CD14-positive monocyte (primary cell): ENCODE data around the gene CD44. TPM values are rescaled to one million over a fixed set of nuclear protein-coding genes. Genes with fewer than 3 reads are reported as not detected.

Experiments
- DNase-seq, 3 donors: peaks; one replicate each; pipeline ENCODE4 v3.0.0-alpha.2; 2011 to 2022
- H2AFZ ChIP-seq: 2 replicates; pipeline ENCODE4 v1.6.0; 2012; ENCODE audit warnings: mild to moderate bottlenecking, low read depth, low read length, inconsistent platforms; ENCODE audit not compliant: insufficient read depth, poor library complexity, severe bottlenecking
- H3K27ac ChIP-seq, 2 donors: 1 replicate in 1 of 2; 2 replicates in 1 of 2; pipeline ENCODE4 v1.5.1; 2012 to 2013; ENCODE audit warnings: low read length in 2 of 2, control low read depth in 1 of 2, inconsistent platforms in 1 of 2, low read depth in 1 of 2, mild to moderate bottlenecking in 1 of 2
- H3K27me3 ChIP-seq, 2 donors: one replicate each; pipeline versions ENCODE4 v1.6.0 to v1.6.1; 2011 to 2013; ENCODE audit warnings: low read length in 2 of 2; ENCODE audit not compliant: control insufficient read depth in 2 of 2, insufficient read depth in 2 of 2
- H3K36me3 ChIP-seq, 2 donors: replicated peaks in 1 of 2; 1 replicate in 1 of 2; 2 replicates in 1 of 2; pipeline versions ENCODE4 v1.5.1 to v1.6.1; 2012 to 2013; ENCODE audit warnings: low read length in 2 of 2, control low read depth in 1 of 2, inconsistent platforms in 1 of 2, mild to moderate bottlenecking in 1 of 2; ENCODE audit not compliant: insufficient read depth in 2 of 2, control insufficient read depth in 1 of 2
- H3K4me1 ChIP-seq, 2 donors: 1 replicate in 1 of 2; 2 replicates in 1 of 2; pipeline versions ENCODE4 v1.5.1 to v1.6.1; 2012 to 2013; ENCODE audit warnings: low read length in 2 of 2, control low read depth in 1 of 2, inconsistent platforms in 1 of 2, mild to moderate bottlenecking in 1 of 2, moderate library complexity in 1 of 2; ENCODE audit not compliant: insufficient read depth in 2 of 2, control insufficient read depth in 1 of 2
- H3K4me2 ChIP-seq: replicated peaks from 2 replicates; pipeline ENCODE3; 2012; ENCODE audit warnings: low read length, moderate library complexity, mild to moderate bottlenecking; ENCODE audit not compliant: poor library complexity, severe bottlenecking; ENCODE audit errors: extremely low read depth
- H3K4me3 ChIP-seq, 3 experiments: fragments of 200-600 bp in 1 of 3; sonication (generic) in 1 of 3; replicated peaks in 1 of 3; 1 replicate in 2 of 3; 2 replicates in 1 of 3; pipeline ENCODE4 v1.5.1; 2011 to 2013; ENCODE audit warnings: low read length in 3 of 3, mild to moderate bottlenecking in 3 of 3, control low read depth in 2 of 3, low read depth in 2 of 3, inconsistent platforms in 1 of 3, moderate library complexity in 1 of 3
- H3K79me2 ChIP-seq: 2 replicates; pipeline ENCODE4 v1.6.0; 2012; ENCODE audit warnings: mild to moderate bottlenecking, control low read depth, inconsistent platforms, low read length, moderate library complexity; ENCODE audit not compliant: insufficient read depth
- H3K9ac ChIP-seq: 2 replicates; pipeline ENCODE4 v1.6.0; 2017; ENCODE audit warnings: low read length, mild to moderate bottlenecking; ENCODE audit not compliant: insufficient read depth, poor library complexity, severe bottlenecking
- H3K9me3 ChIP-seq, 2 donors: replicated peaks in 1 of 2; 1 replicate in 1 of 2; 2 replicates in 1 of 2; pipeline versions ENCODE4 v1.5.1 to v1.6.1; 2012 to 2013; ENCODE audit warnings: low read length in 2 of 2, control low read depth in 1 of 2; ENCODE audit not compliant: control insufficient read depth in 1 of 2, insufficient read depth in 1 of 2
- H4K20me1 ChIP-seq: 2 replicates; pipeline ENCODE4 v1.6.0; 2012; ENCODE audit warnings: mild to moderate bottlenecking, low read length, control low read depth, moderate library complexity; ENCODE audit not compliant: insufficient read depth
- H3K27ac Mint-ChIP-seq, 7 donors: one replicate each; pipeline ENCODE4 v1.8.0; 2020; ENCODE audit warnings: mild to moderate bottlenecking in 7 of 7, mixed read lengths in 7 of 7, moderate library complexity in 6 of 7, inconsistent platforms in 2 of 7
- H3K27me3 Mint-ChIP-seq, 3 donors: one replicate each; pipeline ENCODE4 v1.8.0; 2021 to 2022; ENCODE audit warnings: low read depth in 3 of 3, mild to moderate bottlenecking in 3 of 3, mixed read lengths in 3 of 3, moderate library complexity in 3 of 3, inconsistent platforms in 1 of 3
- H3K36me3 Mint-ChIP-seq, 2 donors: one replicate each; pipeline ENCODE4 v1.8.0; 2020; ENCODE audit warnings: mixed read lengths in 2 of 2, inconsistent platforms in 1 of 2, mild to moderate bottlenecking in 1 of 2
- H3K4me1 Mint-ChIP-seq: one replicate; pipeline ENCODE4 v1.8.0; 2020; ENCODE audit warnings: mild to moderate bottlenecking, mixed read lengths
- H3K4me3 Mint-ChIP-seq, 2 donors: one replicate each; pipeline ENCODE4 v1.8.0; 2020; ENCODE audit warnings: mild to moderate bottlenecking in 2 of 2, mixed read lengths in 2 of 2, moderate library complexity in 1 of 2
- H3K9me3 Mint-ChIP-seq, 7 donors: one replicate each; pipeline ENCODE4 v1.8.0; 2020 to 2022; ENCODE audit warnings: mixed read lengths in 7 of 7, mild to moderate bottlenecking in 6 of 7, moderate library complexity in 6 of 7, inconsistent platforms in 2 of 7
- WGBS: methylation state at CpG from one replicate; pipeline ENCODE4 v1.1.5; 2013; ENCODE audit warnings: missing lambda C conversion rate; ENCODE audit not compliant: insufficient coverage; 5-methylcytosine and 5-hydroxymethylcytosine counted together
- intact Hi-C, 2 donors: fragments of 100-400 bp; cut with micrococcal nuclease; formaldehyde crosslinking; loops; one replicate each; pipeline versions ENCODE4 v1.15.0 to v1.15.1; 2023
- polyA plus RNA-seq, 3 donors: library from polyadenylated mRNA; depleted of rRNA in 1 of 3; unstranded in 2 of 3; stranded (reverse) in 1 of 3; fragments of 300-500 nt in 2 of 3; fragments of >200 nt in 1 of 3; fragmentation: Illumina TruSeq in 2 of 3; gene quantifications; 1 replicate in 2 of 3; 2 replicates in 1 of 3; pipeline ENCODE4 v1.2.3, GENCODE V29; 2012 to 2021
- TF ChIP-seq, protein P1 (sequence below): fragments of 200-600 bp; IDR thresholded peaks from one replicate; pipeline ENCODE4 v1.8.0; 2022; ENCODE audit warnings: antibody characterized with exemption, mild to moderate bottlenecking

The CD44 gene
- polyA plus RNA-seq, 3 donors: 415 to 866 (median 531) TPM

DNA sequence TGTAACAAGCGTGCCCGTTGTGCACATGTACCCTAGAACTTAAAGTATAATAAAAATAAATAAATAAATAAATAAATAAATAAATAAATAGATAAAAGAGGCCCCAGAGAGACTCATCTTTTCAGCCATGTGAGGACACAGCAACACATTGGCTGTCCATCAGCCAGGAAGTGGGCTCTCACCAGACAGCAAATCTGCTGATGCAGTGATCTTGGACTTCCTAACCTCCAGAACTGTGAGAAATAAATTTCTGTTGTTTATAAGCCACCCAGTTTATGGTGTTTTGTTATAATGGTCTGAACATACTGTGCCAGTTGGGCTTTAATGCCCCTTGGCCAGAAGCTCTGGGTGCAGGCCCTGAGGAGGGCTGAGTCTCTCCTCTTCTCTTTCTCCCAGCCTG lies 42.2 kb upstream of the CD44 start:
- H3K4me1 Mint-ChIP-seq: peaks cover 14% of the 10 kb centered on the region
- no peaks in the 10 kb centered on the region for H3K27me3 Mint-ChIP-seq

DNA sequence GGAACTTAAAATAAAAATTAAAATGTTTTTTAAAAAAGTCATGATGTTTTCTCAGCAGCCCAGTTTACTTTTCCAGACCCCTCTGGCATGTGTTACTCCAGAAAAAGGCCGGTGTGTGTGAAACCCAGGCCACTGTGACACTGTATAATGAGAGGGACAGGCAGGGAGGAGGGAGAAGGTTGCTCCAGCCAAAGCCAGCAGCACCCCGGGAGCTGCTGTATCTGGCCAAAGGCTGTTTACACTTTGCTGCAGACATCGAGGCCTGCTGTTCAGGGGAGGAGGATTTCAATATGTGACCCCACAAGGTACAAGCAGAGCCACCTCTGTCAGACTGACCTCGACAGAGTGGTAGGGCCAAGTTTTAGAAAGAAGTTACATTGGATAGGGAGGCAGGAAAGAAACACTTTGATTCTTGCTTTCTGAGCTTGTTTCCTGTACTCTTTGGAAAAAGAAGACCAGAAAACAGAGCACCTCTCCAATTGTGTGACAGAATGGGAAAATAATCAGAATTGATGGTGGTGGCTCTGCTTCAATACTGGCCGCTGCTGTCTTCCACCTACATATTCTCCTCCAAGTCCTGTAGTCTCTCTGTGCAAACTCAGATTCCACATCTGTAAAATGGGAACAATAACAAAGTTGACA lies 41.0 kb upstream of the CD44 start:
- Histone ChIP-seq H3K27ac (no peak overlapping the region), H4K20me1 (no peaks in the 10 kb centered on the region), H3K79me2 (no peaks in the 10 kb centered on the region), H3K27me3 (no peaks in the 10 kb centered on the region), H3K9ac (no peak overlapping the region), H2AFZ (no peak overlapping the region), H3K4me1 (peaks cover 0 to 6% of the 10 kb centered on the region in 2 donors), H3K36me3 (no peaks in the 10 kb centered on the region), H3K4me2 (no peak overlapping the region), H3K4me3 (no peak overlapping the region), H3K9me3 (no peaks in the 10 kb centered on the region)
- Mint-ChIP-seq H3K27me3 (no peaks in the 10 kb centered on the region), H3K27ac (no peak overlapping the region), H3K4me1 (peaks cover 14% of the 10 kb centered on the region), H3K36me3 (no peaks in the 10 kb centered on the region), H3K4me3 (no peak overlapping the region), H3K9me3 (peaks cover 0 to 2% (median 0%) of the 10 kb centered on the region in 7 donors)
- WGBS: 92% methylated on average over 2 of the region's 5 CpGs
- TF ChIP-seq, protein P1, sequence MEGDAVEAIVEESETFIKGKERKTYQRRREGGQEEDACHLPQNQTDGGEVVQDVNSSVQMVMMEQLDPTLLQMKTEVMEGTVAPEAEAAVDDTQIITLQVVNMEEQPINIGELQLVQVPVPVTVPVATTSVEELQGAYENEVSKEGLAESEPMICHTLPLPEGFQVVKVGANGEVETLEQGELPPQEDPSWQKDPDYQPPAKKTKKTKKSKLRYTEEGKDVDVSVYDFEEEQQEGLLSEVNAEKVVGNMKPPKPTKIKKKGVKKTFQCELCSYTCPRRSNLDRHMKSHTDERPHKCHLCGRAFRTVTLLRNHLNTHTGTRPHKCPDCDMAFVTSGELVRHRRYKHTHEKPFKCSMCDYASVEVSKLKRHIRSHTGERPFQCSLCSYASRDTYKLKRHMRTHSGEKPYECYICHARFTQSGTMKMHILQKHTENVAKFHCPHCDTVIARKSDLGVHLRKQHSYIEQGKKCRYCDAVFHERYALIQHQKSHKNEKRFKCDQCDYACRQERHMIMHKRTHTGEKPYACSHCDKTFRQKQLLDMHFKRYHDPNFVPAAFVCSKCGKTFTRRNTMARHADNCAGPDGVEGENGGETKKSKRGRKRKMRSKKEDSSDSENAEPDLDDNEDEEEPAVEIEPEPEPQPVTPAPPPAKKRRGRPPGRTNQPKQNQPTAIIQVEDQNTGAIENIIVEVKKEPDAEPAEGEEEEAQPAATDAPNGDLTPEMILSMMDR: no peak
- intact Hi-C loops: no loop called here
- no peak for DNase-seq

More for the DNA sequence above, 42.2 kb upstream of the CD44 start:
- no peaks in the 10 kb centered on the region for H3K79me2 ChIP-seq
- no peak overlapping the region for H2AFZ ChIP-seq
- H3K36me3 ChIP-seq: no peaks in the 10 kb centered on the region
- H3K4me3 ChIP-seq: no peak overlapping the region
- no peak overlapping the region for H3K9ac ChIP-seq
- H3K4me1 ChIP-seq: peaks cover 0 to 6% of the 10 kb centered on the region in 2 donors
- H4K20me1 ChIP-seq: no peaks in the 10 kb centered on the region
- no peak overlapping the region for H3K27ac Mint-ChIP-seq
- no peak overlapping the region for H3K4me2 ChIP-seq
- H3K27me3 ChIP-seq: no peaks in the 10 kb centered on the region
- TF ChIP-seq, protein P1: no peak
- no peaks in the 10 kb centered on the region for H3K36me3 Mint-ChIP-seq
- H3K9me3 Mint-ChIP-seq: peaks cover 0 to 1% (median 0%) of the 10 kb centered on the region in 7 donors
- no peak for DNase-seq
- intact Hi-C loops: no loop called here
- H3K4me3 Mint-ChIP-seq: no peak overlapping the region
- H3K9me3 ChIP-seq: no peaks in the 10 kb centered on the region
- H3K27ac ChIP-seq: no peak overlapping the region
- WGBS: no CpG with 5 or more reads among the region's 2 CpGs
